DOHH2 (cell line): Measurements from ENCODE around the gene MGME1.

Experiments
- H3F3A ChIP-seq: fragments of 200-600 bp; sonication (generic), shearing (Covaris generic); 2 replicates; pipeline ENCODE4 v1.6.0; 2016; ENCODE audit warnings: antibody characterized with exemption, mild to moderate bottlenecking; ENCODE audit not compliant: control insufficient read depth, insufficient read depth
- H3K27ac ChIP-seq: fragments of 200-600 bp; sonication (generic); 2 replicates; pipeline ENCODE4 v1.5.1; 2014; ENCODE audit warnings: low read depth, mild to moderate bottlenecking, low read length, moderate library complexity
- H3K27me3 ChIP-seq: fragments of 200-600 bp; sonication (generic); 2 replicates; pipeline ENCODE4 v1.6.1; 2014; ENCODE audit warnings: mild to moderate bottlenecking, low read length, mixed read lengths; ENCODE audit not compliant: control insufficient read depth
- H3K36me3 ChIP-seq: fragments of 200-600 bp; sonication (generic); 2 replicates; pipeline ENCODE4 v1.6.1; 2014; ENCODE audit warnings: mild to moderate bottlenecking, low read length, moderate library complexity, mixed read lengths; ENCODE audit not compliant: control insufficient read depth
- H3K4me1 ChIP-seq: fragments of 200-600 bp; sonication (generic); 2 replicates; pipeline ENCODE4 v1.6.1; 2014; ENCODE audit warnings: mild to moderate bottlenecking, low read length, mixed read lengths; ENCODE audit not compliant: control insufficient read depth
- H3K4me2 ChIP-seq: fragments of 200-600 bp; sonication (generic); 2 replicates; pipeline ENCODE4 v1.6.0; 2014; ENCODE audit warnings: mild to moderate bottlenecking, low read length, moderate library complexity
- H3K4me3 ChIP-seq: fragments of 200-600 bp; sonication (generic); 2 replicates; pipeline ENCODE4 v1.5.1; 2014; ENCODE audit warnings: mild to moderate bottlenecking, low read length, mixed read lengths
- H3K79me2 ChIP-seq: fragments of 200-600 bp; sonication (generic); 2 replicates; pipeline ENCODE4 v1.6.1; 2014; ENCODE audit warnings: mild to moderate bottlenecking, low read length, mixed read lengths; ENCODE audit not compliant: control insufficient read depth
- H3K9me2 ChIP-seq: fragments of 200-600 bp; sonication (generic); replicated peaks from 2 replicates; pipeline ENCODE4 v1.6.1; 2014; ENCODE audit warnings: mild to moderate bottlenecking, low read length, mixed read lengths; ENCODE audit not compliant: control insufficient read depth
- H3K9me3 ChIP-seq: fragments of 200-600 bp; sonication (generic); 2 replicates; pipeline ENCODE4 v1.6.1; 2014; ENCODE audit warnings: antibody characterized with exemption, low read length, mixed read lengths; ENCODE audit not compliant: control insufficient read depth, insufficient read depth
- H4K20me1 ChIP-seq: fragments of 200-600 bp; sonication (generic); 2 replicates; pipeline ENCODE4 v1.6.0; 2014; ENCODE audit warnings: low read depth, mild to moderate bottlenecking, antibody characterized with exemption, low read length, moderate library complexity; ENCODE audit not compliant: control insufficient read depth, insufficient read depth
- EZH2phosphoT487 ChIP-seq: fragments of 200-600 bp; sonication (generic); IDR thresholded peaks from 2 replicates; pipeline ENCODE4 v1.6.1; 2017; ENCODE audit warnings: borderline replicate concordance, mild to moderate bottlenecking, antibody characterized with exemption, low read length, moderate library complexity, mixed read lengths
- TF ChIP-seq, protein P1 (sequence below): fragments of 200-600 bp; sonication (generic); IDR thresholded peaks from one replicate; pipeline ENCODE4 v1.5.1; 2014; ENCODE audit warnings: antibody characterized with exemption, mild to moderate bottlenecking, low read depth, low read length; ENCODE audit not compliant: poor library complexity, severe bottlenecking

MGME1 gene

GRCh38 chr20:17939622-17940223 lies 29.1 kb upstream of the MGME1 start:
- H3F3A ChIP-seq, result peaks cover 63% of the 10 kb centered on the region
- no peak for TF ChIP-seq EZH2phosphoT487
- TF ChIP-seq, protein P1, sequence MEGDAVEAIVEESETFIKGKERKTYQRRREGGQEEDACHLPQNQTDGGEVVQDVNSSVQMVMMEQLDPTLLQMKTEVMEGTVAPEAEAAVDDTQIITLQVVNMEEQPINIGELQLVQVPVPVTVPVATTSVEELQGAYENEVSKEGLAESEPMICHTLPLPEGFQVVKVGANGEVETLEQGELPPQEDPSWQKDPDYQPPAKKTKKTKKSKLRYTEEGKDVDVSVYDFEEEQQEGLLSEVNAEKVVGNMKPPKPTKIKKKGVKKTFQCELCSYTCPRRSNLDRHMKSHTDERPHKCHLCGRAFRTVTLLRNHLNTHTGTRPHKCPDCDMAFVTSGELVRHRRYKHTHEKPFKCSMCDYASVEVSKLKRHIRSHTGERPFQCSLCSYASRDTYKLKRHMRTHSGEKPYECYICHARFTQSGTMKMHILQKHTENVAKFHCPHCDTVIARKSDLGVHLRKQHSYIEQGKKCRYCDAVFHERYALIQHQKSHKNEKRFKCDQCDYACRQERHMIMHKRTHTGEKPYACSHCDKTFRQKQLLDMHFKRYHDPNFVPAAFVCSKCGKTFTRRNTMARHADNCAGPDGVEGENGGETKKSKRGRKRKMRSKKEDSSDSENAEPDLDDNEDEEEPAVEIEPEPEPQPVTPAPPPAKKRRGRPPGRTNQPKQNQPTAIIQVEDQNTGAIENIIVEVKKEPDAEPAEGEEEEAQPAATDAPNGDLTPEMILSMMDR, result no peak
- peaks cover 15% of the 10 kb centered on the region for H3K79me2 ChIP-seq
- no peaks in the 10 kb centered on the region for H3K27me3 ChIP-seq
- peak overlapping the region; percentile 25 for H3K4me2 ChIP-seq
- H3K27ac ChIP-seq, result peak overlapping the region; percentile 50
- peaks cover 44% of the 10 kb centered on the region for H3K36me3 ChIP-seq
- H3K9me2 ChIP-seq, result no peaks in the 10 kb centered on the region
- peaks cover 67% of the 10 kb centered on the region for H3K4me1 ChIP-seq
- no peaks in the 10 kb centered on the region for H3K9me3 ChIP-seq
- 0 out of 2 replicates have a peak overlapping the region, but pooled peaks have one; percentile 0 for H3K4me3 ChIP-seq
- H4K20me1 ChIP-seq, result peaks cover 11% of the 10 kb centered on the region; the same call in 1 of the 2 replicates

DNA sequence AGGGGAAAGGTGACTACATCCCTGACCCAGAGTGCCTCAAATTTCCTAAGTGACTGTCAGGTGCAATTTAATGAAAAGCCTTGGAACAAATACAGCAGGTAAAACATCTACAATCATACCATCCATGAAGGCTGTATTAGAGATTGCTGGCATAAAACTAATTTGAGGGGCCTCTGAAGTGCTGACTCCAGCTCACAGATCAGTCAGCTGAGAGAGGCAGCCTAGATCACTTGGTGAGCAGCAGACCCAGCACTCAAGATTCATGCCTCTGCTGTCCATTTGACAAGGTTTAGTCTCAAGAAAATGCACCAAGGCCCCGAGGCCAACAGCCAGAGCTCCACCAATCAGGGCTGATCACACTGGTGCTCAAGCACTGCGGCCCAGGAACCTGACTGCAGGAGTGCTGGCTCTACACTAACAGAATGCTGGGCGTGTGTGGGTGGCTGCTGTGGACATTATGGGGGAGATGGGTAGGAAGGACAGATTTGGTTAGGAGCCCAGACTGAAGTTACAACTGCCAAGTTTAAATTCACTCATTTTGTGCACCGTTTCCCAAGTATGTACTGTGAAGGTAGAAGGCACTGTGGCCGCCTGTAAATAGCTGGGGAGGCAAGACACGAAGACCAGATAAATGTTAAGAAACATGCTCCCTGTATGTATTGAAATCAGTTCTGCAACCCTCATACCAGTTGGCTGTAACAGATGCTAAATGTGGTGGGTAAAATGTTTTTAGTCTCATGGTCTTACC lies 28.4 kb upstream of the MGME1 start:
- H3K27ac ChIP-seq, result peak overlapping the region; percentile 50
- H3K9me3 ChIP-seq, result no peaks in the 10 kb centered on the region
- peak overlapping the region; percentile 25 for H3K4me2 ChIP-seq
- H3F3A ChIP-seq, result peaks cover 70% of the 10 kb centered on the region
- peaks cover 73% of the 10 kb centered on the region for H3K4me1 ChIP-seq
- H3K36me3 ChIP-seq, result peaks cover 51% of the 10 kb centered on the region
- H3K4me3 ChIP-seq, result no peak overlapping the region
- TF ChIP-seq, protein P1, result no peak
- no peak for TF ChIP-seq EZH2phosphoT487
- no peaks in the 10 kb centered on the region for H3K9me2 ChIP-seq
- peaks cover 16% of the 10 kb centered on the region; the same call in 1 of the 2 replicates for H4K20me1 ChIP-seq
- no peaks in the 10 kb centered on the region for H3K27me3 ChIP-seq
- peaks cover 22% of the 10 kb centered on the region for H3K79me2 ChIP-seq

- peak overlapping the region; percentile 50 for H3K27ac ChIP-seq
- H3F3A ChIP-seq, result peaks cover 78% of the 10 kb centered on the region
- H3K36me3 ChIP-seq, result peaks cover 59% of the 10 kb centered on the region
- H3K79me2 ChIP-seq, result peaks cover 31% of the 10 kb centered on the region
- peaks cover 25% of the 10 kb centered on the region; the same call in 1 of the 2 replicates for H4K20me1 ChIP-seq
- H3K9me2 ChIP-seq, result no peaks in the 10 kb centered on the region
- no peaks in the 10 kb centered on the region for H3K9me3 ChIP-seq
- TF ChIP-seq, protein P1, result no peak
- TF ChIP-seq EZH2phosphoT487, result no peak
- H3K4me2 ChIP-seq, result peak overlapping the region; percentile 25
- peaks cover 82% of the 10 kb centered on the region for H3K4me1 ChIP-seq
- no peak overlapping the region for H3K4me3 ChIP-seq
- no peaks in the 10 kb centered on the region for H3K27me3 ChIP-seq
Measured at GRCh38 chr20:17941087-17941825, 27.6 kb upstream of the MGME1 start.
